Spleen (tissue), 11 donors: Measurements from ENCODE around the gene ELP2. TPM values are rescaled to one million over a fixed set of nuclear protein-coding genes. Genes with fewer than 3 reads are reported as not detected.

Source experiments
- DNase-seq: peaks from one replicate; pipeline ENCODE4 v3.0.0-alpha.2; 2020
- H3K27ac ChIP-seq, 8 donors: fragments of 200-600 bp; sonication (generic) in 7 of 8; 1 replicate in 4 of 8; 2 replicates in 4 of 8; pipeline versions ENCODE4 v1.5.0 to v1.8.0; 2016 to 2021; ENCODE audit warnings: inconsistent platforms in 4 of 8, mild to moderate bottlenecking in 4 of 8, moderate library complexity in 1 of 8
- H3K27me3 ChIP-seq, 7 donors: fragments of 200-600 bp; sonication (generic) in 6 of 7; replicated peaks in 1 of 7; 1 replicate in 4 of 7; 2 replicates in 3 of 7; pipeline versions ENCODE4 v1.5.0 to v1.8.0; 2016 to 2021; ENCODE audit warnings: inconsistent platforms in 3 of 7, mild to moderate bottlenecking in 1 of 7
- H3K36me3 ChIP-seq, 6 donors: fragments of 200-600 bp; sonication (generic) in 5 of 6; 1 replicate in 4 of 6; 2 replicates in 2 of 6; pipeline versions ENCODE4 v1.5.0 to v1.8.0; 2016 to 2021; ENCODE audit warnings: inconsistent platforms in 2 of 6
- H3K4me1 ChIP-seq, 6 donors: fragments of 200-600 bp; sonication (generic) in 5 of 6; 1 replicate in 3 of 6; 2 replicates in 3 of 6; pipeline versions ENCODE4 v1.5.0 to v1.8.0; 2016 to 2021; ENCODE audit warnings: inconsistent platforms in 3 of 6
- H3K4me3 ChIP-seq, 8 donors: fragments of 200-600 bp; sonication (generic) in 7 of 8; 1 replicate in 4 of 8; 2 replicates in 4 of 8; pipeline versions ENCODE4 v1.5.0 to v1.8.0; 2016 to 2021; ENCODE audit warnings: inconsistent platforms in 4 of 8, mild to moderate bottlenecking in 4 of 8, moderate library complexity in 2 of 8
- H3K9me3 ChIP-seq, 8 donors: fragments of 200-600 bp; sonication (generic) in 7 of 8; 1 replicate in 4 of 8; 2 replicates in 4 of 8; pipeline versions ENCODE4 v1.5.0 to v1.8.0; 2016 to 2021; ENCODE audit warnings: inconsistent platforms in 4 of 8
- CTCF ChIP-seq, 11 experiments: fragments of 200-600 bp in 7 of 11; fragments of 450-650 bp in 4 of 11; sonication (generic) in 4 of 11; IDR thresholded peaks in 8 of 11; conservative IDR thresholded peaks in 3 of 11; 1 replicate in 7 of 11; 2 replicates in 4 of 11; pipeline versions ENCODE4 v1.4.0 to v1.8.0; 2016 to 2021; ENCODE audit warnings: antibody characterized with exemption in 11 of 11, inconsistent platforms in 4 of 11, mild to moderate bottlenecking in 1 of 11
- POLR2A ChIP-seq, 3 donors: fragments of 450-650 bp; IDR thresholded peaks; one replicate each; pipeline ENCODE4 v1.5.1; 2017; ENCODE audit warnings: antibody characterized with exemption in 3 of 3, mild to moderate bottlenecking in 1 of 3
- POLR2AphosphoS5 ChIP-seq, 3 donors: sonication (generic); formaldehyde crosslinking; IDR thresholded peaks; one replicate each; pipeline ENCODE4 v1.5.1; 2017; ENCODE audit warnings: antibody characterized with exemption in 3 of 3
- WGBS, 5 donors: extraction: QIAGEN DNeasy Blood & Tissue Kit in 3 of 5; methylation state at CpG; one replicate each; pipeline versions ENCODE4 v1.1.5 to v1.1.7; 2013 to 2018; 5-methylcytosine and 5-hydroxymethylcytosine counted together
- intact Hi-C: fragments of 100-400 bp; cut with DNase I; formaldehyde crosslinking; loops from one replicate; pipeline ENCODE4 v1.15.0; 2023; ENCODE audit warnings: low total_unique reads
- polyA plus RNA-seq, 3 donors: library from polyadenylated mRNA; stranded (reverse); fragments of 200-250 nt; gene quantifications; one replicate each; pipeline ENCODE4 v1.2.1, GENCODE V29; 2013
- total RNA-seq, 7 donors: library from RNA; depleted of rRNA in 3 of 7; stranded (reverse); fragments of >200 nt in 3 of 7; fragmentation: NEBNext Ultra II Directional in 4 of 7; extraction: Animal tissue kit (Norgen Biotek cat#: 25700) in 4 of 7; gene quantifications; one replicate each; pipeline versions ENCODE4 v1.1.0 to v1.2.1, GENCODE V29; 2016 to 2021
- donor health status: healthy with polysubstance abuse.
- donor health status: DM: no; HTN: no; CAD: no; lungs with moderate emphysema.
- donor health status: DM: no; HTN: no; CAD: no.
- donor health status: Bipolar disorder and iron deficiency.
- donor health status: healthy.
- donor health status: DM: no; HTN: no; CAD: no.
- donor health status: DM: yes; HTN: yes; CAD: no.

The ELP2 gene
- total and polyA plus RNA-seq, 10 donors = 45.7 to 99.7 (median 72.6) TPM

GRCh38 chr18:36120297-36120696 lies 9.4 kb upstream of the ELP2 start:
- H3K9me3 ChIP-seq = no peaks in the 10 kb centered on the region
- no peak for TF ChIP-seq POLR2A (IDR thresholded peaks at IDR 0.05)
- TF ChIP-seq CTCF (IDR thresholded peaks at IDR 0.05 in 8 of 11, conservative IDR thresholded peaks at IDR 0.05 in 3 of 11) = no peak
- no peak for TF ChIP-seq POLR2AphosphoS5 (IDR thresholded peaks at IDR 0.05)
- intact Hi-C loops = no loop called here
- no peaks in the 10 kb centered on the region for H3K4me1 ChIP-seq
- WGBS, 5 donors = 69 to 92% (median 88%) methylated on average over 3 of the region's 3 CpGs
- H3K36me3 ChIP-seq = peaks cover 0 to 97% (median 57%) of the 10 kb centered on the region in 6 donors
- H3K27ac ChIP-seq = no peak overlapping the region
- no peaks in the 10 kb centered on the region for H3K27me3 ChIP-seq
- H3K4me3 ChIP-seq = no peak overlapping the region
- DNase-seq = no peak

- Histone ChIP-seq H3K36me3 (peaks cover 0 to 64% (median 32%) of the 10 kb centered on the region in 6 donors), H3K27ac (no peak overlapping the region), H3K27me3 (no peaks in the 10 kb centered on the region), H3K4me3 (no peak overlapping the region), H3K4me1 (peaks cover 9 to 22% (median 13%) of the 10 kb centered on the region in 6 donors), H3K9me3 (no peaks in the 10 kb centered on the region)
- no peak for DNase-seq
- TF ChIP-seq POLR2A (IDR thresholded peaks at IDR 0.05) = no peak
- no peak for TF ChIP-seq CTCF (IDR thresholded peaks at IDR 0.05 in 8 of 11, conservative IDR thresholded peaks at IDR 0.05 in 3 of 11)
- TF ChIP-seq POLR2AphosphoS5 (IDR thresholded peaks at IDR 0.05) = no peak
- intact Hi-C loops = no loop called here
- 70 to 91% (median 86%) methylated on average over 4 of the region's 4 CpGs for WGBS, 5 donors
These were observed 4.9 kb upstream of the ELP2 start for GRCh38 chr18:36124841-36125240.

GRCh38 chr18:36126668-36127067 lies 3.0 kb upstream of the ELP2 start:
- no peak overlapping the region for H3K4me3 ChIP-seq
- TF ChIP-seq POLR2A (IDR thresholded peaks at IDR 0.05) (no peak), CTCF (IDR thresholded peaks at IDR 0.05 in 8 of 11, conservative IDR thresholded peaks at IDR 0.05 in 3 of 11) (no peak), POLR2AphosphoS5 (IDR thresholded peaks at IDR 0.05) (no peak)
- no peak overlapping the region for H3K27ac ChIP-seq
- DNase-seq = no peak
- H3K36me3 ChIP-seq = peaks cover 0 to 46% (median 19%) of the 10 kb centered on the region in 6 donors
- H3K27me3 ChIP-seq = no peaks in the 10 kb centered on the region
- H3K9me3 ChIP-seq = no peaks in the 10 kb centered on the region
- H3K4me1 ChIP-seq = peaks cover 24 to 40% (median 27%) of the 10 kb centered on the region in 6 donors
- intact Hi-C loops = no loop called here
- WGBS, 5 donors = 92 to 97% (median 94%) methylated on average over 8 of the region's 8 CpGs

- WGBS, 5 donors = 43 to 54% (median 49%) methylated on average over 15 of the region's 15 CpGs
- H3K36me3 ChIP-seq = peaks cover 0 to 32% (median 10%) of the 10 kb centered on the region in 6 donors
- H3K4me3 ChIP-seq = peak overlapping the region; percentile 73 to 98 (median 90)
- no peak for DNase-seq
- no peaks in the 10 kb centered on the region for H3K9me3 ChIP-seq
- peaks cover 31 to 53% (median 40%) of the 10 kb centered on the region in 6 donors for H3K4me1 ChIP-seq
- TF ChIP-seq CTCF (IDR thresholded peaks at IDR 0.05 in 8 of 11, conservative IDR thresholded peaks at IDR 0.05 in 3 of 11) (no peak), POLR2A (IDR thresholded peaks at IDR 0.05) (no peak), POLR2AphosphoS5 (IDR thresholded peaks at IDR 0.05) (no peak)
- intact Hi-C loops = no loop called here
- no peaks in the 10 kb centered on the region for H3K27me3 ChIP-seq
- no peak overlapping the region for H3K27ac ChIP-seq
These were observed 1.7 kb upstream of the ELP2 start for GRCh38 chr18:36127836-36128529.
